ENCODE results near the gene RNF31.
A peak's percentile ranks its signal among the peaks of the same experiment; 100 is the strongest.
"Not testable (repeated sequence)": the region's sequence is repeated elsewhere in the genome, so short reads cannot be mapped to it uniquely, and the experiment has no call there.

The RNF31 gene

GRCh38 chr14:24146978-24147760, at the start of gene RNF31:
RNF31 (plus strand) TSS chr14:24147498; CDS start chr14:24147699, 201 bp downstream.
- DNase-seq (ENCODE audit: low read depth, low spot score) = peak; percentile 98

- no peak for DNase-seq (ENCODE audit: low read depth, low spot score)
Observed at GRCh38 chr14:24098229-24098926, 48.9 kb upstream of the RNF31 start.

DNA sequence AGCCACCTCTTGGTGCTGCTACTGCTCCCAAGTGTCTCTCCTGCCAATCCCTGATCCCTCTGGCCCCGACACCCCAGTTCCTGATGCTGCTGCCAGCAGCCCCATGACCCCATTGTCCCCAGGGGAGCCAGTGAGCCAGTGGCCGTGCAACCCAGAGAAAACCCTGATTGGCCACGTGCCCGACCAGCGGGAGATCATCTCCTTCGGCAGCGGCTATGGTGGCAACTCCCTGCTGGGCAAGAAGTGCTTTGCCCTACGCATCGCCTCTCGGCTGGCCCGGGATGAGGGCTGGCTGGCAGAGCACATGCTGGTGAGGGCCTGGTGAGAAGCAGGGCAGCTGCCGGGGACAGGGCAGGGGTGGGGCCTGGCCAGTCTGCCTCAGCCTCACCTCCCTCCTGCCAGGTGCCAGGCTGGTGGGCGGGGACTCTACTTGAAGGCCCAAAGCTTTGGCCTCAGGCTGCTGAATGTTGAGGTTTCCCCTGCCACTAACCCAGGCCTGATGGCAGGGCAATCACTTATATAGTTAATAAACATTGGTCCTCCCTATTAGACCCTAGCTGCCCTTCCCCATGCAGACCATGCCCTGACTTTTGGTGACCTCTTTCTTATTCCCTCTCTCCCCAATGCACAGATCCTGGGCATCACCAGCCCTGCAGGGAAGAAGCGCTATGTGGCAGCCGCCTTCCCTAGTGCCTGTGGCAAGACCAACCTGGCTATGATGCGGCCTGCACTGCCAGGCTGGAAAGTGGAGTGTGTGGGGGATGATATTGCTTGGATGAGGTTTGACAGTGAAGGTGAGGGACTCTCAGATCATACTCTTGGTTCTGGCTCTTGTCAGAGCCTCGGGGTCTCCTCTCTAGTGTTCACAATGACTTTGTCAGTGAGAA, 48.1 kb upstream of the RNF31 start:
- no peak for DNase-seq (ENCODE audit: low read depth, low spot score)

DNA sequence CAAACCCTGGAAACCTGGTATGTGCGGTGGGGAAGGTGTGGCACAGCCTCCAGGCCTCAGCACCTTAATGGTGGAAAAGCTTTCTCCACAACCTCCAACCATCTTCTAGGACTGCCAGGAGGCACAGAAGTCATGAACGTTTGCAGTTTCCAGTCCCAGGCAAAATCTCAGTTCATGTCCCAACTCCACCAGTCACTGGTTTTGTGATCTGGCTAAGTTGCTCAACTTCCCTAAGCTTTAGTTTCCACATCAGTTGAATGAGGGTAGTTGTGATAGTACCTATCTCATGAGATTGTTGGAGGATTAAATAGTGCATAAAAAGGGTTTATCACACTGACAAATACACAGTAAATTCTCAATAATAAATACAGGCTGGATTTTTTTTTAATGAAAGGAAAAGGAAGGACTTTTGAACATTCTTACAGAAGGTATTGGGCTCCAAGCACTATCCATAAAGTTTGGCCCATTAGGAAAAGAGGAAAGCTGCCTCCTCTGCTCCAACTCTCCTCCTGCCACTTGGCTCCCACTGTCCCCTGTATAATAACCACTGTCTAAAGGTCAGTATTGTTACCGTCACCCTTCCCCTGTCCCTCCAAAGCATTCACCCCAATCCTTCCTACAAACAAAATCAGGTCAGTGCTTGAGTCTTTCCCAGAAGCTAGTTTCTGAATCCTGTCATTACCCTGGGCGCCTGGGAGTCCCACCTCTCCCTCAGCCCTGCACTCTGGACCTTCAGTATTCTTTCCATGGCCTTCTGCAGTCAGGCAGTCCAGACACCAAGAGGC, 46.9 kb upstream of the RNF31 start:
- DNase-seq (ENCODE audit: low read depth, low spot score) = no peak

DNA sequence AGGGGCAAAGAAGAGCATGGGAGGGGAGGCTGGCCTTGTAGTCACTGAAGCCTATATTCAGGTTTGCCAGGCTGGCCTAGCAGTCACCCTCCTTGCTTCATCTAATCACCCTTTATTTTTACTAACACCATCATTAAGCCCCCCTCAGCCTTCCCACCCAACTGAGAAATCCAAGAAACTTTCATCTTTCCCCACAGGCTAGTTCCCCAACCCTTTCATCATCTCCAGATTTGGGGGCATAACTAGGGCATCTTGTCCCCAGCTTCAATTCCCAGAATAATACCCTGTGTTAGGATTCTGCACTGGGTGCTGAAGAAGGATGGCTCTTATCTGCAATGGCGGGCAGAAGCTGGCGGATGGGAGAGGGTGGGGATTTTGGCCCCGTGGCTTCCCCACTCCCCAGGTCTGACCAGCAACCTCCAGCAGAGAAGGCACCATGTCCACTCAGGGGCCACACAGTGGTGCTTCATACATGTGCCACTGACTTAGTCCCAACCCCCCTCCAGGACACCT, 46.3 kb upstream of the RNF31 start:
- no peak for DNase-seq (ENCODE audit: low read depth, low spot score)

GRCh38 chr14:24102357-24103048, 44.8 kb upstream of the RNF31 start:
- DNase-seq (ENCODE audit: low read depth, low spot score) = no peak

GRCh38 chr14:24103451-24103850, 43.8 kb upstream of the RNF31 start:
- no peak for DNase-seq (ENCODE audit: low read depth, low spot score)

DNA sequence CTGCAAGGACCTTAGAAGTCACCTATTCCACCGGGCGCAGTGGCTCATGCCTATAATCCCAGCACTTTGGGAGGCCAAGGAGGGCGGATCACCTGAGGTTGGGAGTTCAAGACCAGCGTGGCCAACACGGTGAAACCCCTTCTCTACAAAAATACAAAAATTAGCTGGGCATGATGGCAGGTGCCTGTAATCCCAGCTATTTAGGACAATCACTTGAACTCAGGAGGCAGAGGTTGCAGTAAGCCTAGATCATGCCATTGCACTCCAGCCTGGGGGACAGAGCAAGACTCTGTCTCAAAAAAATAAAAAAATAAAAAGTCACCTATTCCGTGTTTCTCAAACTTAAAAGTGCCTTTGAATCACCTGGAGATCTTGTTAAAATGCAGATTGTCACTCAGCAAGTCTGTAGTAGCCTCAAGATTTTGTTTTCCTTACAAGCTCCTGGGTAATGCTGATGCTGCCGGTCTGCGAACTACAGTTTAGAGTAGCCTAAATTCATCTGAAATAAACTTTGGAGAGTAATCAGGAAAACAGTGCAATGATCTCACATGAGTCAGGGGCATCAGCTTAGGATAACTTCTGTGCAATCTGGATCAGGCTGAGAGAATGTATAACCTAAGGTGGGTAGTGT, 41.6 kb upstream of the RNF31 start:
- DNase-seq (ENCODE audit: low read depth, low spot score) = not testable (repeated sequence)

- no peak for DNase-seq (ENCODE audit: low read depth, low spot score)
Observed at GRCh38 chr14:24106672-24107271, 40.5 kb upstream of the RNF31 start.

GRCh38 chr14:24108336-24108874, 38.9 kb upstream of the RNF31 start:
- DNase-seq (ENCODE audit: low read depth, low spot score) = no peak

- DNase-seq (ENCODE audit: low read depth, low spot score) = no peak
Observed at GRCh38 chr14:24110060-24110459, 37.2 kb upstream of the RNF31 start.

- DNase-seq (ENCODE audit: low read depth, low spot score) = no peak
Observed at GRCh38 chr14:24110523-24110922, 36.8 kb upstream of the RNF31 start.

DNA sequence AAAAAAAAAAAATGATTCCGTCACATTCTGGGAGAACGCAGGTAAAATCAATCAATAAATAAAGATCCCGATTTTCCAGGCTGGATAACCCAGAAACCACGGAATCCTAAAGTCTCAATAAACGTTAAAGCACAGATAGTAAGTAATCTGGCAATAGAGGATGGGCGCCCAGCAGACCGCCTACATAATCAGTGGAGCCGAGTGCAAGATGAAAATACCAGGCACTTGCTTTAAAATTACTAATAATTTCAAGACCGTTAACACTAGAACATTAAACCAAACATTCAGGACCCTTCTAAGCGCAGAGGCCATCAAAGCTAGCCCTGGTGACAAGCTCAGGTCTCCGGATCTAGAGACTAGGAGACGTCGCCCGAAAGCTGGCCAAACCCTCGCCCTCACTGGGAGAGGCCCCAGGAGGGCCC, 33.9 kb upstream of the RNF31 start:
- no peak for DNase-seq (ENCODE audit: low read depth, low spot score)

DNA sequence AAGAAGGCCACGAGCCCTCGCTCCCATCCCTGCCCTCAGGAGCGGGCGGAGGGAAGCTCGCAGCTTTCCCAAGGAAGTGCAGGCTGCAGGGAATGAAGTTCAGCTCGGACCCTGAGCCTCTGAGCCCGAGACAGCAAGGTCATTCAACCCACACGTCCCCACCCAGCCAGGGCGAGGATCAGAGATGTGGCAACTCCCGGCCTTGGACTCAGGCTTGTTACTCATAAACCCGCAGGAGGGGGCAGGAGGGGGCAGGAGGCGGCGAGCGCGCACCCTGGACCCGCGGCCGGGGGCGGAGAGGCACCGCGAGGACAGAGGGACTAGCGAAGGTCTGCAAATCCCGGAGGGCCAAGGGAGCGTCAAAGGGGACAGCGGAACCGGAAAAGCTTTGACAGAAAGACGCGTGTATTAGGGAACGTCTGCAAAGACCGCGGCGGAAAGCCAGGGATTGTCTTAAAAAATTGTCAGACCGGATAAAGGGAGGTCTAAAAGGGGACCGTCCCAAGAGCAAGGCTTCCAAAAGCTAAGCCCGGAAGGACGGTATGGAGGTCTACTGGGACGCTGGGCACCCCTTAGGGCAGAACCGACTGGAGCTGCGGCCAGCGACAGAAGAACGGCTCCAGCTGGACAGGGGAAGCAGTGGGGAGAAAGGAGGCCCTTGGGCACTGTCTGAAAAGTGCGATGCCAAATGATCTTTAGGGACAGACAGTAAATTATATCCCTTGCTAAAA, 33.3 kb upstream of the RNF31 start:
- peak; percentile 54 for DNase-seq (ENCODE audit: low read depth, low spot score)

- DNase-seq (ENCODE audit: low read depth, low spot score) = peak; percentile 98
Observed at GRCh38 chr14:24114532-24115421, 32.5 kb upstream of the RNF31 start, which contains the start of the genes DCAF11 and NRL. DCAF11 (plus strand) TSS chr14:24114777; CDS start chr14:24115595, 818 bp downstream. NRL (minus strand) TSS chr14:24114949; CDS start chr14:24082848, 32,101 bp downstream.

DNA sequence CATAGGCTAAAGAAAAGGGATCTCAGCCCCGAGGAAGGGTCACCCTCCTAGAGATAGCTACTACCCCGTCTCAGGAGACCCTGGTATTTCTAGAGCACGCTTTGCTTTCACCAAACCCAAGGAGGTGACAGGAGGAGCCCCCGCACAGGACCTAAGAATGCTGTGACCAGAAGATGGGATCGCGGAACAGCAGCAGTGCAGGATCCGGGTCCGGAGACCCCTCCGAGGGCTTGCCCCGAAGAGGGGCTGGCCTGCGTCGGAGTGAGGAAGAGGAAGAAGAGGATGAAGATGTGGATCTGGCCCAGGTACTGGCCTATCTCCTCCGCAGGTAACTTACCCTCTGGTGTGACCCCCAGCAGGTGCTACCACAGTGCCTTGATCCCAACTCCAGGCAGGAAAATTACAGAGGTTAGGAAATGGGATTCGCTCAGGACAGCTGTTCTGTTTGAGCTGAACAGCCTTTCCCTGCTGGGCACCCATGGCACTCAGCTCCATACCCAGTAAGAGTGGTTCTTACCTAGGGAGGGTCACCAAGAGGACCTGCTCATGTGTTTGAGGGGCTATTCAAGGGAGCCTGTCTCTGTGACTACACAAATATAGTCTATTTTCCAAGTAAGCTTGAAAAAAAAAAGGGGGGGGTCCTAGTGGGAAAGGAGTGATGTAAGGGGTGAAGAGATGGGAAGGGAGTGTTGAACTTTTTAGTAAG, 31.7 kb upstream of the RNF31 start:
- DNase-seq (ENCODE audit: low read depth, low spot score) = no peak
